Thyroid gland (tissue), 4 donors: ENCODE measurements around the gene RDH13.

Source experiments
- CTCF ChIP-seq, 6 experiments: fragments of 200-600 bp in 3 of 6; fragments of 450-650 bp in 3 of 6; sonication (generic) in 3 of 6; IDR thresholded peaks; one replicate each; pipeline ENCODE4 v1.5.1; 2016 to 2019; ENCODE audit warnings: antibody characterized with exemption in 6 of 6, mild to moderate bottlenecking in 2 of 6, inconsistent platforms in 1 of 6, moderate library complexity in 1 of 6
- POLR2A ChIP-seq, 2 donors: fragments of 450-650 bp; IDR thresholded peaks; one replicate each; pipeline ENCODE4 v1.6.1; 2017; ENCODE audit warnings: antibody characterized with exemption in 2 of 2, mild to moderate bottlenecking in 2 of 2, moderate library complexity in 1 of 2

- TF ChIP-seq CTCF (IDR thresholded peaks at IDR 0.05): no peak
- no peak for TF ChIP-seq POLR2A (IDR thresholded peaks at IDR 0.05)
Observed at GRCh38 chr19:55109527-55110291, 46.8 kb upstream of the RDH13 start.
